Sigmoid colon (tissue), 7 donors: Measurements from ENCODE around the gene CFD. TPM values are rescaled to one million over a fixed set of nuclear protein-coding genes. Genes with fewer than 3 reads are reported as not detected.

Experiments
- DNase-seq: peaks from one replicate; pipeline ENCODE4 v3.0.0-alpha.2; 2019
- H3K27ac ChIP-seq, 4 donors: fragments of 200-600 bp; sonication (generic); one replicate each; pipeline ENCODE4 v1.5.1; 2016 to 2019; ENCODE audit warnings: mild to moderate bottlenecking in 1 of 4
- H3K27me3 ChIP-seq, 3 donors: fragments of 200-600 bp; sonication (generic); one replicate each; pipeline ENCODE4 v1.5.1; 2019; ENCODE audit warnings: mild to moderate bottlenecking in 1 of 3
- H3K36me3 ChIP-seq, 4 donors: fragments of 200-600 bp; sonication (generic); one replicate each; pipeline ENCODE4 v1.5.1; 2016 to 2019
- H3K4me1 ChIP-seq, 4 donors: fragments of 200-600 bp; sonication (generic); one replicate each; pipeline ENCODE4 v1.5.1; 2017 to 2019
- H3K4me3 ChIP-seq, 4 donors: fragments of 200-600 bp; sonication (generic); one replicate each; pipeline ENCODE4 v1.5.1; 2017 to 2019; ENCODE audit warnings: mild to moderate bottlenecking in 2 of 4, moderate library complexity in 1 of 4
- H3K9me3 ChIP-seq, 4 donors: fragments of 200-600 bp in 3 of 4; sonication (generic) in 3 of 4; one replicate each; pipeline versions ENCODE4 v1.5.1 to v1.6.1; 2013 to 2019
- CTCF ChIP-seq, 4 experiments: fragments of 450-650 bp in 3 of 4; fragments of 200-600 bp in 1 of 4; IDR thresholded peaks; one replicate each; pipeline ENCODE4 v1.5.1; 2016 to 2019; ENCODE audit warnings: antibody characterized with exemption in 4 of 4, mild to moderate bottlenecking in 3 of 4, moderate library complexity in 2 of 4
- EP300 ChIP-seq, 4 donors: sonication (generic); formaldehyde crosslinking; IDR thresholded peaks; one replicate each; pipeline ENCODE4 v1.6.1; 2017; ENCODE audit warnings: antibody characterized with exemption in 4 of 4
- POLR2A ChIP-seq, 2 donors: fragments of 450-650 bp; IDR thresholded peaks; one replicate each; pipeline ENCODE4 v1.6.1; 2016; ENCODE audit warnings: antibody characterized with exemption in 2 of 2, mild to moderate bottlenecking in 2 of 2, moderate library complexity in 2 of 2
- POLR2AphosphoS5 ChIP-seq, 4 donors: sonication (generic); formaldehyde crosslinking; IDR thresholded peaks; one replicate each; pipeline ENCODE4 v1.6.1; 2017; ENCODE audit warnings: antibody characterized with exemption in 4 of 4
- WGBS, 2 donors: extraction: QIAGEN DNeasy Blood & Tissue Kit; methylation state at CpG; one replicate each; pipeline ENCODE4 v1.1.7; 2013; 5-methylcytosine and 5-hydroxymethylcytosine counted together
- intact Hi-C: fragments of 100-400 bp; cut with DNase I; formaldehyde crosslinking; loops from one replicate; pipeline ENCODE4 v1.15.1; 2023
- polyA plus RNA-seq, 3 donors: library from polyadenylated mRNA; stranded (reverse); fragments of 200-250 nt; gene quantifications; one replicate each; pipeline ENCODE4 v1.2.3, GENCODE V29; 2013
- total RNA-seq, 4 donors: library from RNA; depleted of rRNA; stranded (reverse); fragments of >200 nt; gene quantifications; one replicate each; pipeline ENCODE4 v1.1.0, GENCODE V29; 2016
- donor health status: healthy with polysubstance abuse.
- donor health status: Bipolar disorder and iron deficiency.
- donor health status: healthy.

The CFD gene
- total and polyA plus RNA-seq, 7 donors = 29.1 to 830 (median 329) TPM

GRCh38 chr19:872266-872951 lies 12.9 kb downstream of the CFD start:
- peaks cover 0 to 43% (median 41%) of the 10 kb centered on the region in 4 donors for H3K4me1 ChIP-seq
- H3K36me3 ChIP-seq = peaks cover 23 to 76% (median 29%) of the 10 kb centered on the region in 4 donors
- no peaks in the 10 kb centered on the region for H3K27me3 ChIP-seq
- intact Hi-C loops = no loop called here
- TF ChIP-seq POLR2A (IDR thresholded peaks at IDR 0.05) (no peak), EP300 (IDR thresholded peaks at IDR 0.05) (no peak), CTCF (IDR thresholded peaks at IDR 0.05) (no peak), POLR2AphosphoS5 (IDR thresholded peaks at IDR 0.05) (no peak)
- WGBS, 2 donors = 15 to 56% methylated on average over 27 of the region's 27 CpGs
- DNase-seq = no peak
- no peaks in the 10 kb centered on the region for H3K9me3 ChIP-seq
- H3K27ac ChIP-seq = peak overlapping the region; percentile 52 to 83 (median 62)
- H3K4me3 ChIP-seq = peak overlapping the region in 1 of 4 donors; percentile 9

- DNase-seq = no peak
- TF ChIP-seq EP300 (IDR thresholded peaks at IDR 0.05) = no peak
- no peak for TF ChIP-seq CTCF (IDR thresholded peaks at IDR 0.05)
- no peak for TF ChIP-seq POLR2AphosphoS5 (IDR thresholded peaks at IDR 0.05)
- TF ChIP-seq POLR2A (IDR thresholded peaks at IDR 0.05) = no peak
- Histone ChIP-seq H3K27ac (peak overlapping the region in 1 of 4 donors; percentile 83), H3K36me3 (peaks cover 17 to 70% (median 27%) of the 10 kb centered on the region in 4 donors), H3K27me3 (no peaks in the 10 kb centered on the region), H3K4me3 (no peak overlapping the region), H3K4me1 (peaks cover 0 to 42% (median 41%) of the 10 kb centered on the region in 4 donors), H3K9me3 (no peaks in the 10 kb centered on the region)
- 37 to 66% methylated on average over 13 of the region's 13 CpGs for WGBS, 2 donors
- intact Hi-C loops = no loop called here
These were observed 13.6 kb downstream of the CFD start for GRCh38 chr19:873084-873483.

GRCh38 chr19:873561-874041 lies 14.1 kb downstream of the CFD start:
- DNase-seq = no peak
- intact Hi-C loops = no loop called here
- Histone ChIP-seq H3K9me3 (no peaks in the 10 kb centered on the region), H3K27me3 (no peaks in the 10 kb centered on the region), H3K27ac (peak overlapping the region in 1 of 4 donors; percentile 83), H3K36me3 (peaks cover 15 to 65% (median 24%) of the 10 kb centered on the region in 4 donors), H3K4me1 (peaks cover 0 to 37% (median 37%) of the 10 kb centered on the region in 4 donors), H3K4me3 (no peak overlapping the region)
- TF ChIP-seq POLR2A (IDR thresholded peaks at IDR 0.05) (no peak), CTCF (IDR thresholded peaks at IDR 0.05) (no peak), EP300 (IDR thresholded peaks at IDR 0.05) (no peak), POLR2AphosphoS5 (IDR thresholded peaks at IDR 0.05) (no peak)
- WGBS, 2 donors = 94 to 95% methylated on average over 22 of the region's 22 CpGs

GRCh38 chr19:875265-875879 lies 15.9 kb downstream of the CFD start:
- 95 to 96% methylated on average over 28 of the region's 28 CpGs for WGBS, 2 donors
- peaks cover 29 to 74% (median 35%) of the 10 kb centered on the region in 4 donors for H3K36me3 ChIP-seq
- no peak overlapping the region for H3K4me3 ChIP-seq
- H3K4me1 ChIP-seq = peaks cover 0 to 22% (median 20%) of the 10 kb centered on the region in 4 donors
- H3K9me3 ChIP-seq = no peaks in the 10 kb centered on the region
- DNase-seq = no peak
- TF ChIP-seq CTCF (IDR thresholded peaks at IDR 0.05) (no peak), EP300 (IDR thresholded peaks at IDR 0.05) (no peak), POLR2A (IDR thresholded peaks at IDR 0.05) (no peak), POLR2AphosphoS5 (IDR thresholded peaks at IDR 0.05) (no peak)
- intact Hi-C loops = no loop called here
- H3K27ac ChIP-seq = no peak overlapping the region
- no peaks in the 10 kb centered on the region for H3K27me3 ChIP-seq
